Keratinocyte (primary cell): ENCODE data around the gene BDKRB1. TPM values are rescaled to one million over a fixed set of nuclear protein-coding genes. Genes with fewer than 3 reads are reported as not detected.

Experiments used
- DNase-seq: peaks from one replicate; pipeline ENCODE4 v3.0.0-alpha.2; 2011; ENCODE audit warnings: low read depth, missing footprints, low spot score
- FAIRE-seq: peaks from 2 replicates; lab custom pipeline; 2011; peaks lifted over from hg19 to GRCh38; lab: Jason Lieb, UNC
- H2AFZ ChIP-seq: 2 replicates; pipeline ENCODE4 v1.6.0; 2012; ENCODE audit warnings: low read length, control low read depth, inconsistent platforms; ENCODE audit not compliant: control insufficient read depth
- H3K27ac ChIP-seq: 2 replicates; pipeline ENCODE4 v1.5.1; 2011; ENCODE audit warnings: low read length; ENCODE audit not compliant: control insufficient read depth, insufficient read depth
- H3K27me3 ChIP-seq: 3 replicates; pipeline ENCODE4 v1.6.0; 2011; ENCODE audit warnings: low read length; ENCODE audit not compliant: control insufficient read depth, insufficient read depth; ENCODE audit errors: extremely low read depth
- H3K36me3 ChIP-seq, 2 experiments: 2 replicates in 1 of 2; 3 replicates in 1 of 2; pipeline ENCODE4 v1.5.1; 2011; ENCODE audit warnings: low read length in 2 of 2, mild to moderate bottlenecking in 1 of 2; ENCODE audit not compliant: control insufficient read depth in 2 of 2, insufficient read depth in 2 of 2; ENCODE audit errors: extremely low read depth in 1 of 2
- H3K4me1 ChIP-seq: 3 replicates; pipeline ENCODE4 v1.5.1; 2011; ENCODE audit warnings: low read length; ENCODE audit not compliant: control insufficient read depth, insufficient read depth; ENCODE audit errors: extremely low read depth
- H3K4me2 ChIP-seq: 3 replicates; pipeline ENCODE4 v1.6.0; 2011; ENCODE audit warnings: low read depth, low read length; ENCODE audit not compliant: control insufficient read depth, insufficient read depth; ENCODE audit errors: extremely low read depth
- H3K4me3 ChIP-seq, 3 experiments: fragments of 200-600 bp in 1 of 3; sonication (generic) in 1 of 3; 2 replicates in 2 of 3; 3 replicates in 1 of 3; pipeline ENCODE4 v1.5.1; 2011 to 2016; ENCODE audit warnings: low read length in 3 of 3, mild to moderate bottlenecking in 3 of 3, control low read depth in 2 of 3, inconsistent platforms in 1 of 3, low read depth in 1 of 3, mixed read lengths in 1 of 3, mixed run types in 1 of 3, moderate library complexity in 1 of 3; ENCODE audit not compliant: control insufficient read depth in 2 of 3, insufficient read depth in 2 of 3; ENCODE audit errors: extremely low read depth in 1 of 3
- H3K79me2 ChIP-seq: 2 replicates; pipeline ENCODE4 v1.6.0; 2012; ENCODE audit warnings: low read length; ENCODE audit not compliant: control insufficient read depth, insufficient read depth
- H3K9ac ChIP-seq: 3 replicates; pipeline ENCODE4 v1.6.0; 2011; ENCODE audit warnings: low read length; ENCODE audit not compliant: control insufficient read depth, insufficient read depth; ENCODE audit errors: extremely low read depth
- H3K9me1 ChIP-seq: 3 replicates; pipeline ENCODE4 v1.6.0; 2011; ENCODE audit warnings: low read length; ENCODE audit not compliant: control insufficient read depth, insufficient read depth; ENCODE audit errors: extremely low read depth
- H3K9me3 ChIP-seq: 2 replicates; pipeline ENCODE4 v1.5.1; 2012; ENCODE audit warnings: low read depth, low read length; ENCODE audit not compliant: control insufficient read depth
- H4K20me1 ChIP-seq: 3 replicates; pipeline ENCODE4 v1.6.0; 2011; ENCODE audit warnings: low read length; ENCODE audit not compliant: control insufficient read depth, insufficient read depth; ENCODE audit errors: extremely low read depth
- EZH2 ChIP-seq: IDR thresholded peaks from one replicate; pipeline ENCODE4 v1.6.1; 2012; ENCODE audit warnings: inconsistent platforms, mild to moderate bottlenecking, low read length, moderate library complexity
- dilution Hi-C: fragments of 300-500 bp; cut with MboI; formaldehyde crosslinking; loops from one replicate; pipeline ENCODE4 v1.7.0; 2020; ENCODE audit warnings: low sequenced_read_pairs; ENCODE audit not compliant: extremely low pct_ligation_motif_present
- polyA plus RNA-seq, 5 experiments: library from polyadenylated mRNA; depleted of rRNA in 3 of 5; stranded (reverse) in 3 of 5; stranded (forward) in 1 of 5; unstranded in 1 of 5; fragments of >200 nt; gene quantifications; 1 replicate in 1 of 5; 2 replicates in 3 of 5; 3 replicates in 1 of 5; pipeline versions ENCODE4 v1.2.1 to v1.2.3, GENCODE V29; 2011 to 2012; ENCODE audit warnings: missing spikeins in 2 of 5, low read depth in 1 of 5, low replicate concordance in 1 of 5
- TF ChIP-seq, protein P1 (sequence below), 3 experiments: IDR thresholded peaks in 1 of 3; conservative IDR thresholded peaks in 1 of 3; optimal IDR thresholded peaks in 1 of 3; 2 replicates in 2 of 3; 3 replicates in 1 of 3; pipeline versions ENCODE3 to v1.5.1; 2011; ENCODE audit warnings: low read length in 3 of 3, mild to moderate bottlenecking in 3 of 3, moderate library complexity in 2 of 3, control low read depth in 1 of 3, inconsistent platforms in 1 of 3; ENCODE audit not compliant: insufficient read depth in 2 of 3; ENCODE audit errors: extremely low read depth in 1 of 3

Gene BDKRB1
- polyA plus RNA-seq, 1 donor (not counting 4 experiments of a cell fraction or from before 2014, with no cell fraction given), result 3.4 TPM

DNA sequence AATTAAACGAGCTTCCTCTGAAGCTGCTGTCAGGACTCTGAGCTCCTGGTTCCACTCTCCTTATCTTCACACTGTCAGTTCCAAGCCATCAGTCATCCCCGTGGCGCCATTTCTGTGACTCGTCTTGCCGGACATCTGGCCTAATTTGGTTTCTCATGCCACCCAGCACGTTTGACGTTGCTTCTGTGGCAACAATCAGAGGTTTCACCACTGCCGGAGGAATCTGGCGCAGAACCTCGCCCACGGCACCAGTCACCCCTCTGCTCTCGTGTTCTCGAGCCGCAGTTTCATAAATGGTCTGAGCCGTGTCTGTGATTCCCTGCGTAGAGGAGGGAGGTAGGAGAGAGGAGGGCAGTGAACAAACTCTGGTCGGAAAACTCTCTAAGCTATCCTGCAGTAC is 29.7 kb downstream of the BDKRB1 start:
- H3K4me3 ChIP-seq, result no peak overlapping the region
- H3K4me1 ChIP-seq, result peaks cover 6% of the 10 kb centered on the region
- no peaks in the 10 kb centered on the region for H3K27me3 ChIP-seq
- TF ChIP-seq EZH2, result no peak
- TF ChIP-seq, protein P1, sequence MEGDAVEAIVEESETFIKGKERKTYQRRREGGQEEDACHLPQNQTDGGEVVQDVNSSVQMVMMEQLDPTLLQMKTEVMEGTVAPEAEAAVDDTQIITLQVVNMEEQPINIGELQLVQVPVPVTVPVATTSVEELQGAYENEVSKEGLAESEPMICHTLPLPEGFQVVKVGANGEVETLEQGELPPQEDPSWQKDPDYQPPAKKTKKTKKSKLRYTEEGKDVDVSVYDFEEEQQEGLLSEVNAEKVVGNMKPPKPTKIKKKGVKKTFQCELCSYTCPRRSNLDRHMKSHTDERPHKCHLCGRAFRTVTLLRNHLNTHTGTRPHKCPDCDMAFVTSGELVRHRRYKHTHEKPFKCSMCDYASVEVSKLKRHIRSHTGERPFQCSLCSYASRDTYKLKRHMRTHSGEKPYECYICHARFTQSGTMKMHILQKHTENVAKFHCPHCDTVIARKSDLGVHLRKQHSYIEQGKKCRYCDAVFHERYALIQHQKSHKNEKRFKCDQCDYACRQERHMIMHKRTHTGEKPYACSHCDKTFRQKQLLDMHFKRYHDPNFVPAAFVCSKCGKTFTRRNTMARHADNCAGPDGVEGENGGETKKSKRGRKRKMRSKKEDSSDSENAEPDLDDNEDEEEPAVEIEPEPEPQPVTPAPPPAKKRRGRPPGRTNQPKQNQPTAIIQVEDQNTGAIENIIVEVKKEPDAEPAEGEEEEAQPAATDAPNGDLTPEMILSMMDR (optimal IDR thresholded peaks at IDR 0.05 in 1 of 3, IDR thresholded peaks at IDR 0.05 in 1 of 3, conservative IDR thresholded peaks at IDR 0.05 in 1 of 3; ENCODE audit: extremely low read depth in 1 of 3, insufficient read depth in 2 of 3, low read length in 3 of 3), result no peak
- peaks cover 4 to 15% of the 10 kb centered on the region in 2 experiments for H3K36me3 ChIP-seq
- H3K27ac ChIP-seq, result no peak overlapping the region
- no peaks in the 10 kb centered on the region for H3K79me2 ChIP-seq
- no peaks in the 10 kb centered on the region for H3K9me1 ChIP-seq
- H4K20me1 ChIP-seq, result no peaks in the 10 kb centered on the region
- dilution Hi-C loops, result no loop called here
- H3K9me3 ChIP-seq, result no peaks in the 10 kb centered on the region
- no peak for DNase-seq
- H3K9ac ChIP-seq, result no peak overlapping the region
- H3K4me2 ChIP-seq, result no peak overlapping the region
- H2AFZ ChIP-seq, result no peak overlapping the region
- no peak for FAIRE-seq

GRCh38 chr14:96286251-96286650 is 30.2 kb downstream of the BDKRB1 start:
- H2AFZ ChIP-seq, result no peak overlapping the region
- no peak for FAIRE-seq
- TF ChIP-seq, protein P1 (optimal IDR thresholded peaks at IDR 0.05 in 1 of 3, IDR thresholded peaks at IDR 0.05 in 1 of 3, conservative IDR thresholded peaks at IDR 0.05 in 1 of 3; ENCODE audit: extremely low read depth in 1 of 3, insufficient read depth in 2 of 3, low read length in 3 of 3), result no peak
- no peak for TF ChIP-seq EZH2
- no peak overlapping the region for H3K4me3 ChIP-seq
- no peak overlapping the region for H3K4me2 ChIP-seq
- H3K9me1 ChIP-seq, result no peaks in the 10 kb centered on the region
- H3K36me3 ChIP-seq, result peaks cover 4 to 15% of the 10 kb centered on the region in 2 experiments
- no peaks in the 10 kb centered on the region for H3K27me3 ChIP-seq
- no peak overlapping the region for H3K27ac ChIP-seq
- H3K9me3 ChIP-seq, result no peaks in the 10 kb centered on the region
- no peaks in the 10 kb centered on the region for H4K20me1 ChIP-seq
- peaks cover 6% of the 10 kb centered on the region for H3K4me1 ChIP-seq
- dilution Hi-C loops, result no loop called here
- DNase-seq, result no peak
- no peak overlapping the region for H3K9ac ChIP-seq
- no peaks in the 10 kb centered on the region for H3K79me2 ChIP-seq
